ENCODE measurements around the gene MBD3L2.
"Not testable (repeated sequence)": the region's sequence is repeated elsewhere in the genome, so short reads cannot be mapped to it uniquely, and the experiment has no call there.

MBD3L2 gene

DNA sequence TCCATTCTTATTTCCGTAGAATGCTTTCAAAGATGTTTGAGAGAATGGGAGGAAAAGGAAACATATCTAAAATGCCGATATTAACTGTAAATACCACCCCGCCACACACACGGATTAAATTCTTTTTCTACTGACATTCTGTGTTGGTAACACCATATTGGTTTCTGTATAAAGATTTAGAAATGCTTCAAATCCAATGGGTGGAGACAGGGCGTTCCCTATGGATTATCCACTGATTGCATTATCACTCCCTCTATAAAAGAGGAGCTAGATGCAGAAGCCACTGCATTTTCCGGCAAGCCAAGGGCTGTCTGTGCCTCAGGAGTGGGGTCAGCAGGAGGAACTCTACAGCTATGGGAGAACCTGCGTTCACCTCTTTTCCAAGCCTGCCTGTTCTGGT lies at the start of gene MBD3L2:
TSS of gene MBD3L2 (plus strand) at position 301 of the 400 bp plus-strand sequence. CDS start at position 354, 53 bp downstream.
- H3K27ac ChIP-seq, result not testable (repeated sequence)

DNA sequence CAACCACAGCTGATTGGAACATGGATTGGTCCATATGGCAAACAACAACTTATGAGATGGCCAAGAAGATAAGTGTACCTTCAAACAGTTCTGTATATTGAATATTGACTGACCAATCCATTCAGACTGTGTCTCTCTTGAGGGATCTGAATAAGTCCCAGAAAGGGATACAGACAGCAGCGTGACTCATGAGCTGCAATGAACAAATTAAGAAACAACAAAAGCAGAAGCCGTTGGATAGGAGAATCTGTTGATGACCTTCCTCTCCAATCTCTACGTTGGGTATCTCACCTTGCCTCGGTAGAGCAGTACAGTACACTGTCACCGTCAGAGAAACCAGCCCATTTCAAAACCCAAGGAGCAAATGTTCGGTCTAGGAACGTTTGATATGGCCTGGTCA lies 49.2 kb upstream of the MBD3L2 start:
- no peak for TF ChIP-seq ZFX (IDR thresholded peaks at IDR 0.05)
- TF ChIP-seq, protein P1, sequence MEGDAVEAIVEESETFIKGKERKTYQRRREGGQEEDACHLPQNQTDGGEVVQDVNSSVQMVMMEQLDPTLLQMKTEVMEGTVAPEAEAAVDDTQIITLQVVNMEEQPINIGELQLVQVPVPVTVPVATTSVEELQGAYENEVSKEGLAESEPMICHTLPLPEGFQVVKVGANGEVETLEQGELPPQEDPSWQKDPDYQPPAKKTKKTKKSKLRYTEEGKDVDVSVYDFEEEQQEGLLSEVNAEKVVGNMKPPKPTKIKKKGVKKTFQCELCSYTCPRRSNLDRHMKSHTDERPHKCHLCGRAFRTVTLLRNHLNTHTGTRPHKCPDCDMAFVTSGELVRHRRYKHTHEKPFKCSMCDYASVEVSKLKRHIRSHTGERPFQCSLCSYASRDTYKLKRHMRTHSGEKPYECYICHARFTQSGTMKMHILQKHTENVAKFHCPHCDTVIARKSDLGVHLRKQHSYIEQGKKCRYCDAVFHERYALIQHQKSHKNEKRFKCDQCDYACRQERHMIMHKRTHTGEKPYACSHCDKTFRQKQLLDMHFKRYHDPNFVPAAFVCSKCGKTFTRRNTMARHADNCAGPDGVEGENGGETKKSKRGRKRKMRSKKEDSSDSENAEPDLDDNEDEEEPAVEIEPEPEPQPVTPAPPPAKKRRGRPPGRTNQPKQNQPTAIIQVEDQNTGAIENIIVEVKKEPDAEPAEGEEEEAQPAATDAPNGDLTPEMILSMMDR (conservative IDR thresholded peaks at IDR 0.05), result no peak
- no peak overlapping the region for H3K27ac ChIP-seq

DNA sequence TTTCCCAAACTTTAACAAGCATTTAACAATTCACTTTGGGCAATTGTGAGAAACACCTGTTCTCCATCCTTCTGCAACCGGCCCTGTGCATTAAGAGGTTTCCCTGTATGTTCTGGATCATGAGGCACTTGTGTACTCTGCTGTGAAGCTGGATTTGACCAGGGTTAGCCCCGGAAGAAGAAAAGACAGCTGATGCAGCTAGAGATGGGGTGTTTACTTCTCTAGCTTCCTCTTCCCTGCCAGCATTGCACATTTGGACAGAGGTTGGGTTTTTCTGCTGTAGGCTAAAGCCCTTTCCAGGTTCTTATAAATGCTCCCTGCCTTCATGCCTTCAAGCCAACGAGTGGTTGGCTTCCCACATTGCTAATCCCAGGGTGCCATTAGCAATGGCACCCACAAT lies 48.8 kb upstream of the MBD3L2 start:
- no peak for TF ChIP-seq ZFX (IDR thresholded peaks at IDR 0.05)
- TF ChIP-seq, protein P1 (conservative IDR thresholded peaks at IDR 0.05), result no peak
- H3K27ac ChIP-seq, result no peak overlapping the region

DNA sequence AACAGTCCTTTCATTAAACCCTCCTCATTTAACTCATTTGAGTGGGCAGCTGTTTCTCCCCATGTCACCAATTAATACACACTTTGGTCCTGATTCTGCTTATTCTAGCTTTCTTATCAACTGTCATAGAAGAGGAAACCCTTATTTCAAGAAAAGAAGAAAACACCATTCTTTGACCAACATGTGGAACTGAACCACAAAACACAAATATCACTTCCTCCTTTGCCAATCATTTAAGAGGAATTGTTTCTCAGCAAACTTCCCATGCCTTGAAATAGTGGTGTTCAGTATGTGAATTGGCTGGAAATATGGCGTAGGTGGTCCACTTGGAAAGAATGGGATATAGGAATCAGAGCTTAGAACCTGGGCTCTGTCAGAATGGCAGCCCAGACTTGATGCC lies 48.3 kb upstream of the MBD3L2 start:
- TF ChIP-seq, protein P1 (conservative IDR thresholded peaks at IDR 0.05), result no peak
- no peak for TF ChIP-seq ZFX (IDR thresholded peaks at IDR 0.05)
- H3K27ac ChIP-seq, result no peak overlapping the region

DNA sequence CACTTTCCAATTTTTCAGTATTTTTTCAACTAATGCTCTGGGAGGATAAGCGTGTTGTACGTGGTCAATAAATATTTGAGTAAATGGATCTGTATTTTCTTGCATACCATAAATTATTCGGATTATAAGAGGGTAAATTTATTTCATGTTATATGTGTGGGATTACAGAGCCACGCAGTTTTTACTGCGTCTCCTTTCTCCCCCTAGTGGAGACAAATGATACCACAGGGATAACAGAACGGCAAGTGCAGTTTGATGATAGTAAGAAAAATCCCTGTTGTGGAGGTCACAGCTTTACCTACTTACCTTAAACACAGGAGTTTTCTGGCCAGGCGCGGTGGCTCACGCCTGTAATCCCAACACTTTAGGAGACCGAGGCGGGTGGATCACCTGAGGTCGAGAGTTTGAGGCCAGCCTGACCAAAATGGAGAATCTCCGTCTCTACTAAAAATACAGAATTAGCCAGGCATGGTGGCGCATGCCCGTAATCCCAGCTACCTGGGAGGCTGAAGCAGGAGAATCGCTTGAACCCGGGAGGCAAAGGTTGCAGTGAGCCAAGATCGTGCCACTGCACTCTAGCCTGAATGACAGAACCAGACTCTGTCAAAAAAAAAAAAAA lies 44.7 kb upstream of the MBD3L2 start:
- no peak overlapping the region for H3K27ac ChIP-seq
- TF ChIP-seq, protein P1 (conservative IDR thresholded peaks at IDR 0.05), result peak; percentile 90
- no peak for TF ChIP-seq ZFX (IDR thresholded peaks at IDR 0.05)

DNA sequence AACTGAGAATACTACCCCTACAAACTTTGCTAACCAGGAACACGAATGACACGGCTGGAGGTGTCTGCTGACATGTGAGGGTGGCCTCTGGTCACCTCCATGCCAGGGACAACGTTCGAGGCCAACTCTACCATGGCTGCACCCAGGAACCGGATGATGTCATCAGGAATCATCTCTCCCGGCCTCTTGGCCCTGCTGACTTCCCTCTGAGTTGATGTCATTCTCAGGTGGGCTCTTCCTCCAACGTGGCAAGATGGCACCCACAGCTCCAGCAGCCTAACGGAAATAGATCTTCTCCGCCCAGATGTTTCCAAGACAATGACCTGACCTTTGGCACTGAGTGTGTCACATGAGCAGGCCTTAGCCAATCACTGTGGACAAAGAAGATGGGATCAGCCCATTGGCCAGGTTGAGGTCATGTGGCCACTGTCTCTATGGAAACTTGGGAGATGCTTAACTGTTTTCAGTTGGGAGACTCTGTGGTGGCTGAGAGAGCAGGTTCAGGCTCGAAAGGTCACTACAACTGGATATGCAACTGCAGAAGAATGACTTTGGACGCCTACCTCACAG lies 42.9 kb upstream of the MBD3L2 start:
- TF ChIP-seq ZFX (IDR thresholded peaks at IDR 0.05), result no peak
- TF ChIP-seq, protein P1 (conservative IDR thresholded peaks at IDR 0.05), result no peak
- H3K27ac ChIP-seq, result no peak overlapping the region

DNA sequence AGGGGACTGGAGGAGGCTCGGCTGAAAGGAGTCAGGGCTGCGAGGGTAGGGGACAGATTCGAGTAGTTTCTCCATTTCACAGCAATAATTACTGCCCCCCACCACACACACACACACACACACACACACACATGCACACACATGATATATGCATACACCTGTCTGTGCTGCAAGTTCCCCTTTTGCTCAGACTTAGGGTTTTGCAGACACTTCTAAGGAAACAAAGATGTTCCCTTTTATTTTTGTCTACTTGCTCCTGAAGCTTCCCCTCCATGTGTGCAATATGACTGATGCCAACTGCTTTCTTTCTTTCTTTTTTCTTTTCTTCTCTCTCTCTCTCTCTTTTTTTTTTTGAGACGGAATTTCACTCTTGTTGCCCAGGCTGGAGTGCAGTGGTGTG lies 41.3 kb upstream of the MBD3L2 start:
- TF ChIP-seq, protein P1 (conservative IDR thresholded peaks at IDR 0.05), result no peak
- no peak for TF ChIP-seq ZFX (IDR thresholded peaks at IDR 0.05)

More for the DNA sequence above, 41.3 kb upstream of the MBD3L2 start:
- no peak overlapping the region for H3K27ac ChIP-seq
